DMS79 (cell line): ENCODE results near the gene ELOA.
"Not testable (repeated sequence)": the region's sequence is repeated elsewhere in the genome, so short reads cannot be mapped to it uniquely, and the experiment has no call there.

ENCODE experiments used
- DNase-seq: peaks from one replicate; lab custom pipeline; 2025; lab: John Stamatoyannopoulos, UW

Gene ELOA

DNA sequence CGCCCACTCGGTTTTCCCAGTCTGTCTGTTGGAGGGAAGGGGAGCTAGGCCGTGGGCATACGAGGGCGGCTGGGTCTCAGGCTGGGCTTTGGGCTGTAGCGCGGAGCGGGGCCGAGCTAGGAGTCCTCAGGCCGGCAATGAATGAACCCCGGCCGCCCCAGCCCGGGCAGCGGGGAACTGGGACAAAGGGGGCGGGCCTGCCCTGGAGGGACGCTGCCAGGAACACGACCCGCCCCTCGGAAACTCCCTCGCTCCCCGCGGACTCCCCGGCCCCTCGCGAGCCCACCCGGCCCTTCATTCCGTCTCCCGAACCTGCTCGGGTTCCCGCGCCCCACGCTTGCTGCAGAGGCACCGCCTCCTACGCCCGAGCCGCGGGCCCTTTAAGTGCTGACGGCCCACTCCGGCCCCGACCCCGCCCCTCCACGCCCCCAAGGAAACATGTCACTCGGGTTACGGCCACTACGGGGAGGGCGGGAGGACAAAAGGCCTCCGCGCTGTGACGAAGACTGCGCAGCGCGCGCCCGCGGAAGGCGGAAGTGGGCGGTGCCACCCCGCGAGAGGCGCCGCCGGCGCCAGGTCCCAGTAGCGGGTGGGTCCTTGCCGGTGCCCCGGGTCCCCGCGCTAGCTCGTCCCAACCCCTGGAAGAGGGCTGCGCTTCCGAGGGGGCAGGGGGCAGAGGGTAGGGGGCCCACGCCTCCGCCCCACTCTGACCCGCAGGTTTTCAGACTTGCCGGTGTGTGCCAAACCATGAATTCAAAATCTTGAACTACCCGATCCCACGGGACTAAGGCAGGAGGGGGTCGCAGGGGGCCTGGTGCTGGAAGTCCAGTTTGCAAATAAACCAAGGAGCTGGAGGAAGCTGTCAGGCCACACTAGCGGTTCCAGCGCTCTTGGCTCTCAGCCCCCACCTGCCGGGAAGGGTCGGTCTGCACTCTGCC, 57.4 kb downstream of the ELOA start, which contains the start of gene GALE:
GALE (minus strand) TSS at position 355 of the 938 bp plus-strand sequence. CDS start 1,747 bp downstream, outside the sequence.
- DNase-seq = peak; percentile 91

- no peak for DNase-seq
Measured at GRCh38 chr1:23801338-23801748, 58.1 kb downstream of the ELOA start.

DNA sequence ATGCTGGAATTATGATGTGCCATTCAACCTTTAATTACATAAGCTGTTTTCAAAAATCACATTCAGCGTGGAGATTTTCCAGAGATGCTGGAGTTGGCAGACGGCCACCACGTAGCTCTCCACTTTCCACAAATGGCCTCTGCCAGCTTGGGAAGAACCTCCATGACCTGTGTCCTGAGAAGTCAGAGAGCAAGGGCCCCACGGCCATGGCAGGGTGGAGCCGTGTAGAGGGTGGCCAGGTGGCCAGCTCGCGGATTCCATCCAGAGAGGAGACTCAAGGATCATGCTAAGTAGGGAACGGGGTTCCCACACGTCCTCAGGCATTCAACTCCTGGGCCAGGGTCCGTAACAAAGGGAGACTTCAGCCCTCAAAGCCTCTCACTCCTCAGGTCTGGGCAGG, 58.6 kb downstream of the ELOA start:
- DNase-seq = no peak

DNA sequence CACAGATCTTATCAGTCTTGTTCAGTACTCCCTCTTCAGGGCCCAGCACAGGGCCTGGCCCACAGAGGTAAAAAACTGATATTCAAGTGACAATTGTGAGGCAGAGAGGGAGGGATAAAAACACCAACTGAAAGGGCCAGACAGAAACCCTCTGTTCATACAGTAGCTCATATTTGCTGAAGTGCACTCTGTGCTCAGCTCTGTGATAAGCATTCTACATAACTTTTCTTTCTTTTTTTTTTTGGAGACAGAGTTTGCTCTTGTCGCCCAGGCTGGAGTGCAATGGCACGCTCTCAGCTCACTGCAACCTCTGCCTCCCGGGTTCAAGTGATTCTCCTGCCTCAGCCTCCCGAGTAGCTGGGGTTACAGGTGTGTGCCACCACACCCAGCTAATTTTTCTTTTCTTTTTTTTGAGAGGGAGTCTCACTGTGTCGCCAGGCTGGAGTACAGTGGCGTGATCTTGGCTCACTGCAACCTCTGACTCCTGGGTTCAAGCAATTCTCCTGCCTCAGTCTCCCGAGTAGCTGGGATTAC, 59.6 kb downstream of the ELOA start:
- not testable (repeated sequence) for DNase-seq

- no peak for DNase-seq
Measured at GRCh38 chr1:23803674-23804073, 60.4 kb downstream of the ELOA start.

DNA sequence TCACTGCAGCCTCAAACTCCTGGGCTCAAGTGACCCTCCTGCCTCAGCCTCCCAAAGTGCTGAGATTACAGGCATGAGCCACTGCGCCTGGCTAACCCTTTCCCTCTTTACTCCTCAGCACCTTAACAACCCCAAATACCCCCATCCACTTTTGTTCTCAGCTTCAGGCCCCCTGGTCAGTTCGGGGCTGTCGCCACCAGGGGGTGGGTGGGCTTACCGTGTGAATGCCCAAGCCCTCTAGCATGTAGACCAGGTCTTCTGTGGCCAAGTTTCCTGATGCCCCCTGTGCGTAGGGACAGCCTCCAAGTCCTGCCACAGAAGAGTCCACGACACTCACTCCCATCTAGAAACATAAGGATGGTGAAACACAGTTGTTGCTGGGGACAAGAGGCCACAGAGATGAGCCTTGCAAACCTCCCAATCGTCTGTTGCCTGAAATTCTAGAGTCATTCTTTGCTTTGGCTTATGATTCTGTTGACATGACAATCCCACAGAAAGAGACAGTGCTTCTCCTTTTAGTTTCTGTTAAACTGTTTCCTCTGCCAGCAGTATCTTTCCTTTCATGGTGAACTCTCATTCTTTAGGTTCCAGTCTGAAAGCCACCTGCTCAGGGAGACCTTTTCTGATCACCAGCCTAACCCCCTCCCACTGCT, 61.0 kb downstream of the ELOA start:
- DNase-seq = no peak

DNA sequence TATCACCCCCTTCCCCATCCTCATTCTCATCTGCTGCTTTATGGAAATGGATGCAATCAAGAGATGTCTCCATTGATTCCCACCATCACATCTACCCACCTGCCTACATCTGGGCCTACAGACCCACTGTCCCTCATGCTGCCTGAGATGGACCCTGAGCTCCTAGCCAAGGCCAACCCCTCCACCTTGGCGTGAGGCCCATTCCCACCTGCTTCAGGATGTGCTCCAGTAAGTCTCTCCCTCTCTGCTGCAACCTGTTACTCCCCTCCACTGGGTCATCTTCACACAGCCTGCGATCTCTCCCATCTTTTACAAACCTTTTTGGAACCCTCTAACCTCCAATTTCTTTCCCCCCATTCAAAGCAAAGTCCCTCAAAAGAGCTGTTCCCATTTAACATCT, 61.8 kb downstream of the ELOA start:
- no peak for DNase-seq

DNA sequence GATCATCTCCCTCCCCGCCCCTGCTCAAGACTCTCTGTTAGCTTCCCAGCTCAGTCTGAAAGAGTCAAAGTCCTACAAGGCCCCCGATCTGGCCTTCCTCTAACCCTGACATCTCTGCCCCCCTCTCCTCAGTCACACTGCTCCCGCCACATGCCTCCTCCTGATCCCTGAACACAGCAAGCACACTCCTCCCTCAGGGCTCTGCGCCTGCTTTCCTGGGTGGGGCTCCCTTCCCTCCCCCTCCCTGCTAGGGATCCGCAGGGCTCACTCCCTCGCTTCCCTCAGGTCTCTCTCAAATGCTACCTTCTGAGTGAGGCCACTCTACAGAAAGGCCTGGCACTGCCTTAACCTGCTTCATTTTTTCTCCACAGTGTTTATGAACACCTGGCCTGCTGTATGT, 63.0 kb downstream of the ELOA start:
- no peak for DNase-seq

GRCh38 chr1:23807453-23807852, 64.2 kb downstream of the ELOA start:
- DNase-seq = no peak

- no peak for DNase-seq
Measured at GRCh38 chr1:23809751-23810171, 66.5 kb downstream of the ELOA start.

GRCh38 chr1:23810818-23811540, 67.7 kb downstream of the ELOA start:
- no peak for DNase-seq
